DOHH2 (cell line): ENCODE data around the gene OXTR.

Source experiments
- H3F3A ChIP-seq: fragments of 200-600 bp; sonication (generic), shearing (Covaris generic); 2 replicates; pipeline ENCODE4 v1.6.0; 2016; ENCODE audit warnings: antibody characterized with exemption, mild to moderate bottlenecking; ENCODE audit not compliant: control insufficient read depth, insufficient read depth
- H3K27ac ChIP-seq: fragments of 200-600 bp; sonication (generic); 2 replicates; pipeline ENCODE4 v1.5.1; 2014; ENCODE audit warnings: low read depth, mild to moderate bottlenecking, low read length, moderate library complexity
- H3K27me3 ChIP-seq: fragments of 200-600 bp; sonication (generic); 2 replicates; pipeline ENCODE4 v1.6.1; 2014; ENCODE audit warnings: mild to moderate bottlenecking, low read length, mixed read lengths; ENCODE audit not compliant: control insufficient read depth
- H3K36me3 ChIP-seq: fragments of 200-600 bp; sonication (generic); 2 replicates; pipeline ENCODE4 v1.6.1; 2014; ENCODE audit warnings: mild to moderate bottlenecking, low read length, moderate library complexity, mixed read lengths; ENCODE audit not compliant: control insufficient read depth
- H3K4me1 ChIP-seq: fragments of 200-600 bp; sonication (generic); 2 replicates; pipeline ENCODE4 v1.6.1; 2014; ENCODE audit warnings: mild to moderate bottlenecking, low read length, mixed read lengths; ENCODE audit not compliant: control insufficient read depth
- H3K4me2 ChIP-seq: fragments of 200-600 bp; sonication (generic); 2 replicates; pipeline ENCODE4 v1.6.0; 2014; ENCODE audit warnings: mild to moderate bottlenecking, low read length, moderate library complexity
- H3K4me3 ChIP-seq: fragments of 200-600 bp; sonication (generic); 2 replicates; pipeline ENCODE4 v1.5.1; 2014; ENCODE audit warnings: mild to moderate bottlenecking, low read length, mixed read lengths
- H3K79me2 ChIP-seq: fragments of 200-600 bp; sonication (generic); 2 replicates; pipeline ENCODE4 v1.6.1; 2014; ENCODE audit warnings: mild to moderate bottlenecking, low read length, mixed read lengths; ENCODE audit not compliant: control insufficient read depth
- H3K9me2 ChIP-seq: fragments of 200-600 bp; sonication (generic); replicated peaks from 2 replicates; pipeline ENCODE4 v1.6.1; 2014; ENCODE audit warnings: mild to moderate bottlenecking, low read length, mixed read lengths; ENCODE audit not compliant: control insufficient read depth
- H3K9me3 ChIP-seq: fragments of 200-600 bp; sonication (generic); 2 replicates; pipeline ENCODE4 v1.6.1; 2014; ENCODE audit warnings: antibody characterized with exemption, low read length, mixed read lengths; ENCODE audit not compliant: control insufficient read depth, insufficient read depth
- H4K20me1 ChIP-seq: fragments of 200-600 bp; sonication (generic); 2 replicates; pipeline ENCODE4 v1.6.0; 2014; ENCODE audit warnings: low read depth, mild to moderate bottlenecking, antibody characterized with exemption, low read length, moderate library complexity; ENCODE audit not compliant: control insufficient read depth, insufficient read depth
- CTCF ChIP-seq: fragments of 200-600 bp; sonication (generic); IDR thresholded peaks from one replicate; pipeline ENCODE4 v1.5.1; 2014; ENCODE audit warnings: antibody characterized with exemption, mild to moderate bottlenecking, low read depth, low read length; ENCODE audit not compliant: poor library complexity, severe bottlenecking
- EZH2phosphoT487 ChIP-seq: fragments of 200-600 bp; sonication (generic); IDR thresholded peaks from 2 replicates; pipeline ENCODE4 v1.6.1; 2017; ENCODE audit warnings: borderline replicate concordance, mild to moderate bottlenecking, antibody characterized with exemption, low read length, moderate library complexity, mixed read lengths

The OXTR gene

GRCh38 chr3:8775602-8776001 is 6.2 kb upstream of the OXTR start:
- Histone ChIP-seq H3K4me2 (no peak overlapping the region), H4K20me1 (no peaks in the 10 kb centered on the region), H3K27me3 (peaks cover 16% of the 10 kb centered on the region), H3K4me3 (no peak overlapping the region), H3K9me2 (no peaks in the 10 kb centered on the region), H3K79me2 (no peaks in the 10 kb centered on the region), H3K9me3 (no peaks in the 10 kb centered on the region), H3K4me1 (no peaks in the 10 kb centered on the region), H3F3A (no peaks in the 10 kb centered on the region), H3K27ac (no peak overlapping the region), H3K36me3 (no peaks in the 10 kb centered on the region)
- TF ChIP-seq EZH2phosphoT487, result no peak
- TF ChIP-seq CTCF, result no peak

GRCh38 chr3:8775181-8775580 is 5.8 kb upstream of the OXTR start:
- Histone ChIP-seq H3K4me1 (no peaks in the 10 kb centered on the region), H3K9me2 (no peaks in the 10 kb centered on the region), H3K79me2 (no peaks in the 10 kb centered on the region), H3K36me3 (no peaks in the 10 kb centered on the region), H4K20me1 (no peaks in the 10 kb centered on the region), H3K27ac (no peak overlapping the region), H3K27me3 (peaks cover 16% of the 10 kb centered on the region), H3K4me2 (no peak overlapping the region), H3K9me3 (no peaks in the 10 kb centered on the region), H3K4me3 (no peak overlapping the region), H3F3A (no peaks in the 10 kb centered on the region)
- TF ChIP-seq CTCF (no peak), EZH2phosphoT487 (no peak)

- Histone ChIP-seq H3K27ac (no peak overlapping the region), H3K9me3 (no peaks in the 10 kb centered on the region), H3K27me3 (peaks cover 20% of the 10 kb centered on the region), H3K36me3 (no peaks in the 10 kb centered on the region), H4K20me1 (no peaks in the 10 kb centered on the region), H3F3A (no peaks in the 10 kb centered on the region), H3K4me3 (no peak overlapping the region), H3K4me1 (peaks cover 3% of the 10 kb centered on the region), H3K9me2 (no peaks in the 10 kb centered on the region), H3K4me2 (no peak overlapping the region), H3K79me2 (no peaks in the 10 kb centered on the region)
- TF ChIP-seq CTCF, result no peak
These were observed 4.6 kb upstream of the OXTR start for GRCh38 chr3:8773941-8774542.
